ENCODE data around the gene RSF1.

DNA sequence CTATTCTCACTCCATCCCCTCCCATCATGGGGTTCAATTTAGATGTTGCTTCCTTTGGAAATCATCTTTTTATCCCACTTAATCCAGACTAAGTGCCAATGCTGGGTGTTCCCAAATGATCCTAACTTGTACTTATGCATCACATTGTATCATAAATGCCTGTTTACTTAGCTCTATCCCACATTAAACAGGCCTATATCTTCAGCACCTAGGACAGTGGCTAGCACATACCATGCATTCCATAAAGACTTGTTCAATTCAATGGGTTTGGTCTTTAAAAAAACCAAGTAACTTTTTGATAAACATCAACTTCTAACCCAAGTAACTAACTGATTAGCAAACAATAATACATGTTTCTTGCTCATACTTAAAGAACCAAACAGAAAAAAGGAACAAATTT lies 40.6 kb downstream of the RSF1 start:
- TF ChIP-seq, protein P1, sequence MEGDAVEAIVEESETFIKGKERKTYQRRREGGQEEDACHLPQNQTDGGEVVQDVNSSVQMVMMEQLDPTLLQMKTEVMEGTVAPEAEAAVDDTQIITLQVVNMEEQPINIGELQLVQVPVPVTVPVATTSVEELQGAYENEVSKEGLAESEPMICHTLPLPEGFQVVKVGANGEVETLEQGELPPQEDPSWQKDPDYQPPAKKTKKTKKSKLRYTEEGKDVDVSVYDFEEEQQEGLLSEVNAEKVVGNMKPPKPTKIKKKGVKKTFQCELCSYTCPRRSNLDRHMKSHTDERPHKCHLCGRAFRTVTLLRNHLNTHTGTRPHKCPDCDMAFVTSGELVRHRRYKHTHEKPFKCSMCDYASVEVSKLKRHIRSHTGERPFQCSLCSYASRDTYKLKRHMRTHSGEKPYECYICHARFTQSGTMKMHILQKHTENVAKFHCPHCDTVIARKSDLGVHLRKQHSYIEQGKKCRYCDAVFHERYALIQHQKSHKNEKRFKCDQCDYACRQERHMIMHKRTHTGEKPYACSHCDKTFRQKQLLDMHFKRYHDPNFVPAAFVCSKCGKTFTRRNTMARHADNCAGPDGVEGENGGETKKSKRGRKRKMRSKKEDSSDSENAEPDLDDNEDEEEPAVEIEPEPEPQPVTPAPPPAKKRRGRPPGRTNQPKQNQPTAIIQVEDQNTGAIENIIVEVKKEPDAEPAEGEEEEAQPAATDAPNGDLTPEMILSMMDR (IDR thresholded peaks at IDR 0.05), result no peak
- TF ChIP-seq POLR2A (IDR thresholded peaks at IDR 0.05), result no peak
